ENCODE results near the gene LIMD2. TPM values are rescaled to one million over a fixed set of nuclear protein-coding genes. Genes with fewer than 3 reads are reported as not detected.

Gene LIMD2
- total RNA-seq, 4 donors from 2014 or later = 0.97 to 2.8 (median 1.5) TPM

DNA sequence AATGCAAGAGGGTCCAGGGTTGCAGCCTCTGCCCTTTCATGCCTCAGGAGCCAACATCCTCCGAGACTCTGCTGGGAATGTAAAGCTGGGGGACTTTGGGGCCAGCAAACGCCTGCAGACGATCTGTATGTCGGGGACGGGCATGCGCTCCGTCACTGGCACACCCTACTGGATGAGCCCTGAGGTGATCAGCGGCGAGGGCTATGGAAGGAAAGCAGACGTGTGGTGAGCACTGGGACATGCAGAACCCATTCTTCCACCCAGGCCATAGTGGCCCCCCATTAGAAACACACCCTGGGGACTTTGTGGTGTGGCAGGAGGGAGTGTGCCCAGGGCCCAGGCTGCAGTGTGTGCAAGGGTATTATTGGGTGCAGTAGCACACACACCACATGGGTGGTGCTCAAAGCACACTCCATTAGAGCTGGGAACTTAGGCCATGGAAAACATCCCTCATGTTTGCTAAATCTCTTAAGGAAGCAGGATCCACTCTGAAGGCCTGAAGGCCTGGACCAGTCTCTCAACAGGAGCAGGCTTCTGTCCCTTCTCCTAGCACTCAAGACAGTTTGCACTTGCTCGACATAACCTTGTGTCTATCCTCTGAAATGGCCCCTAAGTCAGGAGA is 7.6 kb downstream of the LIMD2 start:
- H3K36me3 ChIP-seq = peaks cover 0 to 71% of the 10 kb centered on the region in 2 donors
- no peak overlapping the region for H3K27ac ChIP-seq
- ATAC-seq = no peak
- H3K9me3 ChIP-seq = no peaks in the 10 kb centered on the region
- DNase-seq = no peak
- intact Hi-C loops (cut with DNase I; ENCODE audit: low total_unique reads) (no loop called here), in situ Hi-C loops (cut with MboI; ENCODE audit: low sequenced_read_pairs in 4 of 4) (no loop called here)
- TF ChIP-seq POLR2A (IDR thresholded peaks at IDR 0.05) = no peak
- TF ChIP-seq, protein P1, sequence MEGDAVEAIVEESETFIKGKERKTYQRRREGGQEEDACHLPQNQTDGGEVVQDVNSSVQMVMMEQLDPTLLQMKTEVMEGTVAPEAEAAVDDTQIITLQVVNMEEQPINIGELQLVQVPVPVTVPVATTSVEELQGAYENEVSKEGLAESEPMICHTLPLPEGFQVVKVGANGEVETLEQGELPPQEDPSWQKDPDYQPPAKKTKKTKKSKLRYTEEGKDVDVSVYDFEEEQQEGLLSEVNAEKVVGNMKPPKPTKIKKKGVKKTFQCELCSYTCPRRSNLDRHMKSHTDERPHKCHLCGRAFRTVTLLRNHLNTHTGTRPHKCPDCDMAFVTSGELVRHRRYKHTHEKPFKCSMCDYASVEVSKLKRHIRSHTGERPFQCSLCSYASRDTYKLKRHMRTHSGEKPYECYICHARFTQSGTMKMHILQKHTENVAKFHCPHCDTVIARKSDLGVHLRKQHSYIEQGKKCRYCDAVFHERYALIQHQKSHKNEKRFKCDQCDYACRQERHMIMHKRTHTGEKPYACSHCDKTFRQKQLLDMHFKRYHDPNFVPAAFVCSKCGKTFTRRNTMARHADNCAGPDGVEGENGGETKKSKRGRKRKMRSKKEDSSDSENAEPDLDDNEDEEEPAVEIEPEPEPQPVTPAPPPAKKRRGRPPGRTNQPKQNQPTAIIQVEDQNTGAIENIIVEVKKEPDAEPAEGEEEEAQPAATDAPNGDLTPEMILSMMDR (IDR thresholded peaks at IDR 0.05 in 4 of 5, conservative IDR thresholded peaks at IDR 0.05 in 1 of 5) = no peak
- no peak overlapping the region for H3K4me3 ChIP-seq
- no peaks in the 10 kb centered on the region for H3K4me1 ChIP-seq
- no peaks in the 10 kb centered on the region for H3K27me3 ChIP-seq

DNA sequence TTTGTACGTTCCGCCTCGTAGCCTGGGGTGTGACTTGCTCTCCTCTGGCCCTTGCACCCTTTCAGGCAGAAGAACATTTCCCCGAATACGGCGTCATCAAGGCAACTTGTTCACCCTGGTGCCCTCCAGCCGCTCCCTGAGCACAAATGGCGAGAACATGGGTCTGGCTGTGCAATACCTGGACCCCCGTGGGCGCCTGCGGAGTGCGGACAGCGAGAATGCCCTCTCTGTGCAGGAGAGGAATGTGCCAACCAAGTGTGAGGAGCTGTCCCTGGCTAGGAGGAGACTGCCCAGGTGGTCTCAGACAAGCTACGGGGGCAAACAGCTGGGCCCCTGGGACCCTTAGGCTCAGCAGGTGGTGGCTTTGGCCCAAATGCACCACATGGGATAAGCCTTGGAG is 10.4 kb downstream of the LIMD2 start:
- ATAC-seq (no peak), DNase-seq (no peak)
- Histone ChIP-seq H3K4me1 (no peaks in the 10 kb centered on the region), H3K27me3 (no peaks in the 10 kb centered on the region), H3K36me3 (peaks cover 0 to 92% of the 10 kb centered on the region in 2 donors), H3K27ac (no peak overlapping the region), H3K9me3 (no peaks in the 10 kb centered on the region), H3K4me3 (no peak overlapping the region)
- TF ChIP-seq POLR2A (IDR thresholded peaks at IDR 0.05) = no peak
- TF ChIP-seq, protein P1 (IDR thresholded peaks at IDR 0.05 in 4 of 5, conservative IDR thresholded peaks at IDR 0.05 in 1 of 5) = no peak
- in situ Hi-C loops (cut with MboI; ENCODE audit: low sequenced_read_pairs in 4 of 4) = no loop called here
- intact Hi-C loops (cut with DNase I; ENCODE audit: low total_unique reads) = no loop called here

DNA sequence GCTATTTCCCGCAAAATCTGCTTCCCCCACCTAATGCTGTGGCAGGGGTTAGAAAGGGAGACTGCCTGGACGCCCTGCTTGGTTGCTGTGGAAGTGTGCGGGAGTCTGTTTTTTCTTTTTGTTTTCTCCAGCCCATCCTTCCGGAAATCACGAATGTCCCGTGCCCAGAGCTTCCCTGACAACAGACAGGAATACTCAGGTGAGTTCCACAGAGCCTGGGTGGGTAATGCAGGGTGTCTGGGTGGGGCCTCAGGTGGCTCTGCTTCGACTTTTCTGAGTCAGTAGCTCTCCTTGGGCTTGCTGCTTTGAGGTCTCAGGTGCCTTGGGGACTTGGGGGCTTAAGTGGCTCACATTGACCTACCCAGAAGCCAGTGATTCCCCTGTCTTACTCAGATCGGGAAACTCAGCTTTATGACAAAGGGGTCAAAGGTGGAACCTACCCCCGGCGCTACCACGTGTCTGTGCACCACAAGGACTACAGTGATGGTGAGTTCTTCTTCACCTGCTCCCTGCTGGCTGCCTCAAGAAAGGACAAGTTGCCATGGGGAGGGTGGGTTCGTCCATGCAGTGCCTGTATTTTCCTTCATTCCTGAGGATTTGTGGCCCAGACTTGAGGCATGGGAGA is 11.4 kb downstream of the LIMD2 start:
- in situ Hi-C loops (cut with MboI; ENCODE audit: low sequenced_read_pairs in 4 of 4) (no loop called here), intact Hi-C loops (cut with DNase I; ENCODE audit: low total_unique reads) (no loop called here)
- Histone ChIP-seq H3K27me3 (no peaks in the 10 kb centered on the region), H3K4me3 (no peak overlapping the region), H3K9me3 (no peaks in the 10 kb centered on the region), H3K4me1 (no peaks in the 10 kb centered on the region), H3K36me3 (peaks cover 0 to 91% of the 10 kb centered on the region in 2 donors), H3K27ac (no peak overlapping the region)
- no peak for DNase-seq
- ATAC-seq = no peak
- TF ChIP-seq, protein P1 (IDR thresholded peaks at IDR 0.05 in 4 of 5, conservative IDR thresholded peaks at IDR 0.05 in 1 of 5) = no peak
- no peak for TF ChIP-seq POLR2A (IDR thresholded peaks at IDR 0.05)

DNA sequence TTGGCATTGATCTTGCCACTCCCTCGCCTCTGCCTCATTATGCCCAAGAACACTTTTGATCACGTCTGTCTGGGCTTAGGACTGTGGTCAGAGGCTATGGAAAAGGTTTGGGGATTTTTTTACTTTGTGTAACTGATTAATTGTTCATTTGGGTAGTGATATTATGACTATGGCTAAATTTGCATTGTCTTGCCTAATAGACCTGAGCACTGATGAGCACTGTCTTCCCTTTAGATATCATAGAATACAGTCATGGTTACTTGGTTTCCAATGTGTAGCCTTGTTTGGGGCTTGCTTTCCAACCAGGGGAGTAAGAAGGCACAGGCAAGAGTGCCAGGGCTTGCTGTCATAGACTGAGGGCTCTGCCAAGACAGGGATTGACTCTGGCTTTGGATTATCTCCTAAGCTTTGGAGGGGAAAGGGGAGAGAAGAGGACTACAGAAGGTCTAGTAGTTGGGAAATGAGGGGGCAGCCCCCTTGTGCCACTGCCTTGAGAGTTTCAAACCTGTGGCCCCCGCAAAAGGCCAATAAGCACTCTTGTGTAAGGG is 13.7 kb downstream of the LIMD2 start:
- ATAC-seq = no peak
- peaks cover 5 to 89% of the 10 kb centered on the region in 2 donors for H3K36me3 ChIP-seq

More for the DNA sequence above, 13.7 kb downstream of the LIMD2 start:
- Histone ChIP-seq H3K4me1 (no peaks in the 10 kb centered on the region), H3K27ac (no peak overlapping the region), H3K27me3 (no peaks in the 10 kb centered on the region), H3K9me3 (no peaks in the 10 kb centered on the region), H3K4me3 (no peak overlapping the region)
- TF ChIP-seq, protein P1 (IDR thresholded peaks at IDR 0.05 in 4 of 5, conservative IDR thresholded peaks at IDR 0.05 in 1 of 5) = no peak
- TF ChIP-seq POLR2A (IDR thresholded peaks at IDR 0.05) = no peak
- in situ Hi-C loops (cut with MboI; ENCODE audit: low sequenced_read_pairs in 4 of 4) = no loop called here
- no peak for DNase-seq
- intact Hi-C loops (cut with DNase I; ENCODE audit: low total_unique reads) = no loop called here
